Ureter (tissue), 1 donor: ENCODE results near the gene SLC7A10. TPM values are rescaled to one million over a fixed set of nuclear protein-coding genes. Genes with fewer than 3 reads are reported as not detected.
"Not testable (repeated sequence)": the region's sequence is repeated elsewhere in the genome, so short reads cannot be mapped to it uniquely, and the experiment has no call there.

Experiments
- DNase-seq: peaks from one replicate; pipeline ENCODE4 v3.0.0-alpha.2; 2020; ENCODE audit warnings: low spot score
- total RNA-seq: library from RNA; stranded (reverse); gene quantifications from one replicate; pipeline ENCODE4 v1.2.4, GENCODE V29; 2023
- donor health status: DM: yes; HTN: yes; CAD: no.

SLC7A10 gene
- total RNA-seq, 1 donor from 2014 or later, result not detected

GRCh38 chr19:33238481-33239149, 13.0 kb upstream of the SLC7A10 start:
- no peak for DNase-seq

DNA sequence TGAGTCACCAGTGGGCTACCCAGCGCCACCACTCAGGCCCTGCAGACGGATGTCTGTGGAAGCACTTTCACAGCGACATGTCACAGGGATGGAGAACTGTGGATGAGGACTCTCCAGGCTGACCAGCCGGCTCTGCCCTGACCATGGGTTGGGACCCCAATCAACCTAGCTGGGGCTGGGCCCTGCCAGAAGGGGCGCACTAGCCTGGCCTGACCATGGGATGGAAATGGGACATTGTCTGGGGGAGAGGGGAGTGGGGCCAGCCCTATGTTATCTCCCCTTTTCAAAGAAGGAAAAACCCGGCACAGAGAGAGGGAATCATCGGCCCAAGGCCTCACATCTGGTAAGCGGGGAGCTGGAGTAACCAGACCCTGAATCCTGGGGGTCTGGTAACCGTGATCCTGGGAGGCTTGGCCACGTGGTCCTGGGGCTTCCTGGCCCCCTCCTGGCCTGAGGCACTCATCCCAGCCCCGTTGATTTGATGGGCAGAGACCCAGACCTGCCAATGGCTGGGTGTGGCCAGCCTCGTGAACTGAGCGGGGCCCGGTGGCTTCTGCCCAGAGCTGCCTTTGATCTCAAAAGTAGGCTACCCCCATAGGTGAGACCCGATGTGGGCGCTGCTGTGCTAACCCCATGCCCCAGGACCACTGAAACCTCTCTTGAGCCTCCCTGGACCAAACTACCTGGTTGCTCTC, 11.2 kb upstream of the SLC7A10 start:
- DNase-seq, result no peak

- DNase-seq, result no peak
These were observed 10.3 kb upstream of the SLC7A10 start for GRCh38 chr19:33235996-33236350.

GRCh38 chr19:33235269-33235995, 9.8 kb upstream of the SLC7A10 start:
- DNase-seq, result peak; percentile 80

DNA sequence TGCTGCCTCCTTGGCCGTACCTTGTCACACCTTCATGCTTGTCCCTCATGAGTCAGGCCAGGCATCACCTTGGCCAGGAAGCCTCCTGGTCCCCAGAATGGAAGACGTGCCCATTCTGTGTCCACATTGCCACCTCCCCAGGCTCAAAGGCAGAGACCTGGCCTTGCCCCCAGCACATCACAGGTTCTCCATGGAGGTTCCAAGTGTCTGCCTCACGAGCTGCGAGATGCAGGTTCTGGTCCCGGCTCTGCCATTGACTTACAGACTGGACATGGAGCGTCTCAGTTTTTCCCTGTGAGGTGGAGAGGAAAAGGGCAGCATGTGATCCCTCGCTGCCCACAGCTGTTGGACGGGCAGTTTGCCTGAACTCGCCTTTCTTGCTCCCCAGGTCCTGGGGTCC, 9.1 kb upstream of the SLC7A10 start:
- DNase-seq, result no peak

GRCh38 chr19:33234092-33234491, 8.4 kb upstream of the SLC7A10 start:
- no peak for DNase-seq

GRCh38 chr19:33233056-33233873, 7.6 kb upstream of the SLC7A10 start:
- DNase-seq, result no peak

DNA sequence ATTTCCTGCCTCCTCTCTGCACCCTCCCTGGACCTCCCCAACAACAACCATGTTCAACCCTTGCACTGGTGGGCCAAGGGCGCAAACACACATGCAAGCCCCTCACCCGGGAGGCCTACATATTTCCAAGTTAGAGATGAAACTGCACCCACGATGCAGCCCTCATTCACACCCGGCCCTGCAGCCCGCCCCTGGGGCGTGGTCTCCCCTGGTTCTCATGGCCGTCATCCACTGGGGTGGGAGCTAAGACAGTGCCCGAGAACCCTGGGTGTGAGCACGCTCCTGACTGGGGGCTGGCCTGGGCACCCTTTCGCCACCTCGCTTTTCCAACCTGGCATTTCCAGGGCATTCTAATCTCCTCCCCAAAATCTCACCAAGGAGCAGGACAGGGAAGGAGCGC, 7.0 kb upstream of the SLC7A10 start:
- DNase-seq, result no peak

- DNase-seq, result no peak
These were observed 5.9 kb upstream of the SLC7A10 start for GRCh38 chr19:33231511-33231910.

GRCh38 chr19:33229962-33230361, 4.3 kb upstream of the SLC7A10 start:
- DNase-seq, result no peak

- DNase-seq, result no peak
These were observed 2.4 kb upstream of the SLC7A10 start for GRCh38 chr19:33227870-33228599.

DNA sequence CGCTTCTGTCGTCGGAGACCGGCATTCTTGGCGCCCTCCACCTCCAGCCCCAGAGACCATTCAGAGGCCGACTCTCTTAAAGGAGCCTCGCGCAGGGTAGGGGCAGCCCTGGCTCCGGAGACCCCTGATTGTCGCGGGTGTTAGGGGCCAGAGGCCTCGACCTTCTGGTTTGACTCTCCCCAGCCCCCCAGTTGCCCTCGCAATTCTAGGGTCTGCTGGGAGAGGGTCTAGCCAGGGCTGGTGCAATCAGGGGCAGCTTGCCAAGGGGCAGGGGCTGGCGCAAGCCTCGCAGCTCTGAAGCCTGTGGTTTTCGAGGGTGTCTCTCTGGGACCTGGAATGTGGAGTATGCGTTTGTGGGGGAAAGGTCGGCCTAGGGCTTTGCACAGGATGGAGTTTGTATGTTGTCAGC, 1.6 kb upstream of the SLC7A10 start:
- no peak for DNase-seq

DNA sequence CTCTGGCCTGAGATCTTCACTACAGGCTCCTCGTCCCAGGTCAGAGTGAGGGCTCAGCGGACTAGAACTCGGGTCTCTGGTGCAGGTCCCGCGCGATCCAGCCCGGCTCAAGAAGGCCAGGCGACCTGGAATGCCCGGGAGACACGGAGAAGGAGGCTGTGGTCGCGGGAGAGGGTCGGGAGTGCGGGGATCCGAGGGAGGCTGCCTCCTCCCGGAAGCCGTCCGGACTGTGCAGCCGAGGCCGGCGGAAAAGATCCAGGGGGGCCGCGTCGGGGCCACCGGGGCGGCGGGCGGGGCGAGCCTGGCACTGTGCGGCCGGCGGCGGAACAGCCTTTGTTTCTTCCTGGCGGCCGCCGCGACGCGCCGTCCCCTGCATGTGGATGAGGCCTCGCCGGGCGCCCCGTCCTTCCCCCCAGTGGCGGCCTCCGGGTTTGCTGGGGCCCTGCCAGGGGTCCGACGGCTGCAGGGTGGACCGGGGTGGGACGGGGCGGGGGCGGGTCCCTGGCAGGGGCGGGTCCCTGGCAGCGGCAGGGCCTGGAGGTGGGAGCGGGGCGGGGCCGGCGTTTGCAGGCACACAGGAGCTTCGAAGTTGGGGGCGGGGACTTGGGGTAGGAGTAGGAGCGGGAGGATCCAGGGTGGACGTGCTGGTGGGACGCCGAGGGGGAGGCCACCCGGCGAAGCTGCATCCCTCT, 1.0 kb upstream of the SLC7A10 start:
- no peak for DNase-seq

GRCh38 chr19:33224694-33225457, 774 bp downstream of the SLC7A10 start:
- DNase-seq, result no peak

DNA sequence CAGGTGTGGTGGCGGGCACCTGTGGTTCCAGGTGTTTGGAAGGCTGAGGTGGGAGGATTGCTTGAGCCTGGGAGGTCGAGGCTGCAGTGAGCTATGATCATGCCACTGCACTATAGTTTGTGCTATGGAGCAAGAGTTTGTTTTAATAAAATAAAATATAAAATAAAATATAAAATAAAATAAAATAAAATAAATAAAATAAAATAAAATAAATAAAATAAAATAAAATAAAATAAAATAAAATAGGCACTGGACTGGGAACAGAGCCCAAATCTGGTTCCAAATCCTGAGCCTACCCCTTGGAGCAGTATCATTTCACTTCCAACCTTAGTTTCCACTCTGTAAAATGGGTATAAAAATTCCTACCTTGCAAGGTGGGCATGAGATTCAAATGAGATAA, 3.4 kb downstream of the SLC7A10 start:
- DNase-seq, result not testable (repeated sequence)

GRCh38 chr19:33221638-33222037, 4.0 kb downstream of the SLC7A10 start:
- no peak for DNase-seq

DNA sequence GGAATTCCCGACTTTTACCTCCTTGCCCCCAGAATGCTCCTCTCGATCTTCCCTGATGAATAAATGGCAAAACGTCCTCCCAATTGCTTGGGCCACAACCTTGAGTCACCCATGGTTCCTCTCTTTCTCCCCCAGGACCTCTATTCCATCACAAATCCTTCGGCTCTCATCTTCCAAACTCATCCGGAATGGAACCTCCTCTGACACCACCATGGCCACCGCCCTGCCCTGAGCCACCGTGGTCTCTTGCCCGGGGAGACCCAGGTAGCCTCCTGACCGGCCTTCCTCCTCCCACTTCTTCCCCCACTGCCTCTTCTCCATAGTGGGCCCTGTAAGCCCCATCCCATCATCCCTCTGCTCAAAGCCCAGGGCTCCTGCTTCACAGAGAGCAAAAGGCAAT, 4.9 kb downstream of the SLC7A10 start:
- no peak for DNase-seq

DNA sequence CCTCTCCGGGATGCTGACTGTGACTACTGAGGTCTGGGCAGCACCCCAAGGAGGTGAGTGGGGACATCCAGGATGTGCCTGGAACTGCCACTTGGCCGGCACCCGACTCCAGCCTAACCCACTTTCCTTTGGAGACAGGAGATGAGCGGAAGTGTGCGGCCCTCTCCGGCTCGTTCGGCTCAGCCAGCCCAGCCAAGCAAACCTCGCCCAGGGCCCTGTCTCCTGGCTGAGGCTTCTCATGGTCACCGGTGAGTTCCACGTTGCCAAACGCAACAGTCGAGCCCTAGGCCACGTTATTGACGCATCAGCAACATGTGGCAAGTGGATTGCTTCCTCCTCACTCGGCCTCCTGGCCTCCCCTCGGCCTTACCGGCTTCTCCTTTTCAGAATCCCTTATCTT, 5.5 kb downstream of the SLC7A10 start:
- DNase-seq, result no peak

- DNase-seq, result no peak
These were observed 6.3 kb downstream of the SLC7A10 start for GRCh38 chr19:33219261-33219815.

DNA sequence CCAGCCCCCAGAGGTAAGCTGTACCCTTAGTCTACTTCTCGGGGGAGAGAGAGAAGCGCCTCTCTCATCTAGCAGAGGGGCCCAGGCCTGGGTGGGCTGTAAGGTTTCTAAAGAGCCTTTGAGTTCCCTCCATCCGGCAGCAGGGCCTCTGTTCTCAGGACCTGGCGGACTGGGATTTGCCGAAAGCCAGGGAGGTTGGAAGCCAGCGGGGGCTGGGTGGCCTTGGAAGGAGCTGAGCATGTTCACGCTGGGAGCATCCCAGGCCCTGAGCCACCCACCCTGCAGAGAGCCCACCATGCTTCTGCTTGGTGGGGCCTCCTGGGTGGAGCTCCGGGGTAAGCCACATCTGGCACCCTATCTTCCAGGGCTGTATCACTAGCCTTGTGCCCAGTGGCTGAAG, 7.8 kb downstream of the SLC7A10 start:
- DNase-seq, result no peak
